ENCODE results near the gene NSMF. TPM values are rescaled to one million over a fixed set of nuclear protein-coding genes. Genes with fewer than 3 reads are reported as not detected.

Gene NSMF
- polyA plus RNA-seq, 4 donors = 25.4 to 76.9 (median 45.6) TPM

GRCh38 chr9:137434498-137435380 is 24.4 kb downstream of the NSMF start:
- peaks cover 0 to 42% (median 0%) of the 10 kb centered on the region in 3 donors for H3K36me3 ChIP-seq (ENCODE audit: control insufficient read depth in 3 of 3, insufficient read depth in 2 of 3, low read depth in 1 of 3, low read length in 3 of 3)
- no peaks in the 10 kb centered on the region for H3K4me1 ChIP-seq (ENCODE audit: control insufficient read depth in 3 of 3, insufficient read depth in 2 of 3, low read depth in 1 of 3, low read length in 2 of 3)
- H3K27me3 ChIP-seq (ENCODE audit: control insufficient read depth in 3 of 3, insufficient read depth in 3 of 3, low read length in 3 of 3) = no peaks in the 10 kb centered on the region
- no peak overlapping the region for H3K4me3 ChIP-seq (ENCODE audit: low read depth in 1 of 3, low read length in 3 of 3)
- 67 to 76% (median 74%) methylated on average over 38 to 43 of the region's 43 CpGs for WGBS, 3 donors
- H3K27ac ChIP-seq (ENCODE audit: low read depth in 1 of 3, low read length in 2 of 3) = no peak overlapping the region
- no peak for DNase-seq
- H3K9me3 ChIP-seq (ENCODE audit: control insufficient read depth in 2 of 2, insufficient read depth in 1 of 2, low read depth in 1 of 2, low read length in 1 of 2) = no peaks in the 10 kb centered on the region
- FAIRE-seq = no peak

GRCh38 chr9:137433916-137434431 is 25.2 kb downstream of the NSMF start:
- DNase-seq (no peak), FAIRE-seq (no peak)
- Histone ChIP-seq H3K27me3 (ENCODE audit: control insufficient read depth in 3 of 3, insufficient read depth in 3 of 3, low read length in 3 of 3) (no peaks in the 10 kb centered on the region), H3K9me3 (ENCODE audit: control insufficient read depth in 2 of 2, insufficient read depth in 1 of 2, low read depth in 1 of 2, low read length in 1 of 2) (no peaks in the 10 kb centered on the region), H3K27ac (ENCODE audit: low read depth in 1 of 3, low read length in 2 of 3) (no peak overlapping the region), H3K4me3 (ENCODE audit: low read depth in 1 of 3, low read length in 3 of 3) (no peak overlapping the region), H3K36me3 (ENCODE audit: control insufficient read depth in 3 of 3, insufficient read depth in 2 of 3, low read depth in 1 of 3, low read length in 3 of 3) (peaks cover 0 to 44% (median 0%) of the 10 kb centered on the region in 3 donors), H3K4me1 (ENCODE audit: control insufficient read depth in 3 of 3, insufficient read depth in 2 of 3, low read depth in 1 of 3, low read length in 2 of 3) (no peaks in the 10 kb centered on the region)
- WGBS, 3 donors = 83 to 85% (median 84%) methylated on average over 22 to 26 of the region's 26 CpGs

GRCh38 chr9:137433349-137433915 is 25.7 kb downstream of the NSMF start:
- H3K27me3 ChIP-seq (ENCODE audit: control insufficient read depth in 3 of 3, insufficient read depth in 3 of 3, low read length in 3 of 3) = no peaks in the 10 kb centered on the region
- H3K9me3 ChIP-seq (ENCODE audit: control insufficient read depth in 2 of 2, insufficient read depth in 1 of 2, low read depth in 1 of 2, low read length in 1 of 2) = no peaks in the 10 kb centered on the region
- peaks cover 0 to 46% (median 0%) of the 10 kb centered on the region in 3 donors for H3K36me3 ChIP-seq (ENCODE audit: control insufficient read depth in 3 of 3, insufficient read depth in 2 of 3, low read depth in 1 of 3, low read length in 3 of 3)
- no peak overlapping the region for H3K27ac ChIP-seq (ENCODE audit: low read depth in 1 of 3, low read length in 2 of 3)
- no peak overlapping the region for H3K4me3 ChIP-seq (ENCODE audit: low read depth in 1 of 3, low read length in 3 of 3)
- H3K4me1 ChIP-seq (ENCODE audit: control insufficient read depth in 3 of 3, insufficient read depth in 2 of 3, low read depth in 1 of 3, low read length in 2 of 3) = no peaks in the 10 kb centered on the region
- WGBS, 3 donors = 69 to 84% (median 84%) methylated on average over 13 to 19 of the region's 19 CpGs
- no peak for DNase-seq
- FAIRE-seq = no peak

GRCh38 chr9:137432687-137433348 is 26.3 kb downstream of the NSMF start:
- Histone ChIP-seq H3K9me3 (ENCODE audit: control insufficient read depth in 2 of 2, insufficient read depth in 1 of 2, low read depth in 1 of 2, low read length in 1 of 2) (no peaks in the 10 kb centered on the region), H3K4me1 (ENCODE audit: control insufficient read depth in 3 of 3, insufficient read depth in 2 of 3, low read depth in 1 of 3, low read length in 2 of 3) (no peaks in the 10 kb centered on the region), H3K4me3 (ENCODE audit: low read depth in 1 of 3, low read length in 3 of 3) (no peak overlapping the region), H3K36me3 (ENCODE audit: control insufficient read depth in 3 of 3, insufficient read depth in 2 of 3, low read depth in 1 of 3, low read length in 3 of 3) (peaks cover 0 to 52% (median 0%) of the 10 kb centered on the region in 3 donors), H3K27me3 (ENCODE audit: control insufficient read depth in 3 of 3, insufficient read depth in 3 of 3, low read length in 3 of 3) (no peaks in the 10 kb centered on the region), H3K27ac (ENCODE audit: low read depth in 1 of 3, low read length in 2 of 3) (no peak overlapping the region)
- 89 to 96% (median 94%) methylated on average over 17 to 20 of the region's 20 CpGs for WGBS, 3 donors
- FAIRE-seq (no peak), DNase-seq (no peak)

- DNase-seq = no peak
- H3K27ac ChIP-seq (ENCODE audit: low read depth in 1 of 3, low read length in 2 of 3) = no peak overlapping the region
- H3K9me3 ChIP-seq (ENCODE audit: control insufficient read depth in 2 of 2, insufficient read depth in 1 of 2, low read depth in 1 of 2, low read length in 1 of 2) = no peaks in the 10 kb centered on the region
- H3K4me3 ChIP-seq (ENCODE audit: low read depth in 1 of 3, low read length in 3 of 3) = no peak overlapping the region
- FAIRE-seq = no peak
- 83 to 84% (median 84%) methylated on average over 17 to 21 of the region's 21 CpGs for WGBS, 3 donors
- H3K36me3 ChIP-seq (ENCODE audit: control insufficient read depth in 3 of 3, insufficient read depth in 2 of 3, low read depth in 1 of 3, low read length in 3 of 3) = peaks cover 0 to 61% (median 0%) of the 10 kb centered on the region in 3 donors
- no peaks in the 10 kb centered on the region for H3K27me3 ChIP-seq (ENCODE audit: control insufficient read depth in 3 of 3, insufficient read depth in 3 of 3, low read length in 3 of 3)
- no peaks in the 10 kb centered on the region for H3K4me1 ChIP-seq (ENCODE audit: control insufficient read depth in 3 of 3, insufficient read depth in 2 of 3, low read depth in 1 of 3, low read length in 2 of 3)
Observed at GRCh38 chr9:137431416-137431931, 27.7 kb downstream of the NSMF start.

GRCh38 chr9:137430723-137431415 is 28.3 kb downstream of the NSMF start:
- Histone ChIP-seq H3K4me1 (ENCODE audit: control insufficient read depth in 3 of 3, insufficient read depth in 2 of 3, low read depth in 1 of 3, low read length in 2 of 3) (no peaks in the 10 kb centered on the region), H3K36me3 (ENCODE audit: control insufficient read depth in 3 of 3, insufficient read depth in 2 of 3, low read depth in 1 of 3, low read length in 3 of 3) (peaks cover 0 to 67% (median 0%) of the 10 kb centered on the region in 3 donors), H3K4me3 (ENCODE audit: low read depth in 1 of 3, low read length in 3 of 3) (no peak overlapping the region), H3K9me3 (ENCODE audit: control insufficient read depth in 2 of 2, insufficient read depth in 1 of 2, low read depth in 1 of 2, low read length in 1 of 2) (no peaks in the 10 kb centered on the region), H3K27me3 (ENCODE audit: control insufficient read depth in 3 of 3, insufficient read depth in 3 of 3, low read length in 3 of 3) (no peaks in the 10 kb centered on the region), H3K27ac (ENCODE audit: low read depth in 1 of 3, low read length in 2 of 3) (no peak overlapping the region)
- WGBS, 3 donors = 81 to 86% (median 84%) methylated on average over 27 of the region's 27 CpGs
- no peak for FAIRE-seq
- DNase-seq = no peak

GRCh38 chr9:137429974-137430722 is 29.0 kb downstream of the NSMF start:
- Histone ChIP-seq H3K4me3 (ENCODE audit: low read depth in 1 of 3, low read length in 3 of 3) (no peak overlapping the region), H3K27me3 (ENCODE audit: control insufficient read depth in 3 of 3, insufficient read depth in 3 of 3, low read length in 3 of 3) (no peaks in the 10 kb centered on the region), H3K4me1 (ENCODE audit: control insufficient read depth in 3 of 3, insufficient read depth in 2 of 3, low read depth in 1 of 3, low read length in 2 of 3) (peaks cover 0 to under 1% (median 0%) of the 10 kb centered on the region in 3 donors), H3K27ac (ENCODE audit: low read depth in 1 of 3, low read length in 2 of 3) (no peak overlapping the region), H3K9me3 (ENCODE audit: control insufficient read depth in 2 of 2, insufficient read depth in 1 of 2, low read depth in 1 of 2, low read length in 1 of 2) (no peaks in the 10 kb centered on the region), H3K36me3 (ENCODE audit: control insufficient read depth in 3 of 3, insufficient read depth in 2 of 3, low read depth in 1 of 3, low read length in 3 of 3) (peaks cover 0 to 64% (median 0%) of the 10 kb centered on the region in 3 donors)
- 38 to 56% (median 47%) methylated on average over 29 to 34 of the region's 34 CpGs for WGBS, 3 donors
- DNase-seq (peak in 1 of 2 donors; percentile 47), FAIRE-seq (no peak)

All from small intestine (tissue), 7 donors.